Measurements from ENCODE around the gene THAP7. TPM values are rescaled to one million over a fixed set of nuclear protein-coding genes. Genes with fewer than 3 reads are reported as not detected.

Gene THAP7
- total RNA-seq, 2 donors from 2014 or later, result 20.4 to 30.7 TPM

GRCh38 chr22:20997536-20998257, 4.2 kb downstream of the THAP7 start:
- Mint-ChIP-seq H3K4me3 (no peak overlapping the region), H3K27ac (no peak overlapping the region), H3K9me3 (no peaks in the 10 kb centered on the region), H3K4me1 (ENCODE audit: low read depth in 2 of 2) (peaks cover 11 to 15% of the 10 kb centered on the region in 2 donors), H3K27me3 (no peaks in the 10 kb centered on the region), H3K36me3 (no peaks in the 10 kb centered on the region)
- no peak for ATAC-seq
- no peak for DNase-seq (ENCODE audit: low spot score)

GRCh38 chr22:20996598-20997535, 5.1 kb downstream of the THAP7 start:
- no peak overlapping the region for H3K4me3 Mint-ChIP-seq

GRCh38 chr22:20996031-20996410, 5.9 kb downstream of the THAP7 start:
- Mint-ChIP-seq H3K9me3 (no peaks in the 10 kb centered on the region), H3K4me1 (ENCODE audit: low read depth in 2 of 2) (peaks cover under 1 to 2% of the 10 kb centered on the region in 2 donors), H3K27ac (no peak overlapping the region), H3K27me3 (no peaks in the 10 kb centered on the region), H3K4me3 (no peak overlapping the region), H3K36me3 (no peaks in the 10 kb centered on the region)
- DNase-seq (ENCODE audit: low spot score) (no peak), ATAC-seq (no peak)

More at GRCh38 chr22:20996598-20997535, 5.1 kb downstream of the THAP7 start:
- Mint-ChIP-seq H3K27me3 (no peaks in the 10 kb centered on the region), H3K4me1 (ENCODE audit: low read depth in 2 of 2) (peaks cover 7 to 11% of the 10 kb centered on the region in 2 donors), H3K27ac (no peak overlapping the region), H3K9me3 (no peaks in the 10 kb centered on the region), H3K36me3 (no peaks in the 10 kb centered on the region)
- no peak for ATAC-seq
- no peak for DNase-seq (ENCODE audit: low spot score)

GRCh38 chr22:20995329-20996030, 6.4 kb downstream of the THAP7 start:
- Mint-ChIP-seq H3K4me3 (no peak overlapping the region), H3K27me3 (no peaks in the 10 kb centered on the region), H3K27ac (no peak overlapping the region), H3K4me1 (ENCODE audit: low read depth in 2 of 2) (no peaks in the 10 kb centered on the region), H3K36me3 (no peaks in the 10 kb centered on the region), H3K9me3 (no peaks in the 10 kb centered on the region)
- ATAC-seq (no peak), DNase-seq (ENCODE audit: low spot score) (no peak)

- H3K4me3 Mint-ChIP-seq, result no peak overlapping the region
- H3K27me3 Mint-ChIP-seq, result no peaks in the 10 kb centered on the region
- no peaks in the 10 kb centered on the region for H3K36me3 Mint-ChIP-seq
- no peak overlapping the region for H3K27ac Mint-ChIP-seq
- ATAC-seq (no peak), DNase-seq (ENCODE audit: low spot score) (no peak)
- no peaks in the 10 kb centered on the region for H3K9me3 Mint-ChIP-seq
- no peaks in the 10 kb centered on the region for H3K4me1 Mint-ChIP-seq (ENCODE audit: low read depth in 2 of 2)
Measured at GRCh38 chr22:20994902-20995241, 7.0 kb downstream of the THAP7 start.

- H3K4me1 Mint-ChIP-seq (ENCODE audit: low read depth in 2 of 2), result no peaks in the 10 kb centered on the region
- no peak overlapping the region for H3K4me3 Mint-ChIP-seq
- H3K9me3 Mint-ChIP-seq, result no peaks in the 10 kb centered on the region
- no peak for DNase-seq (ENCODE audit: low spot score)
- H3K27ac Mint-ChIP-seq, result no peak overlapping the region
- H3K27me3 Mint-ChIP-seq, result no peaks in the 10 kb centered on the region
- no peak for ATAC-seq
- no peaks in the 10 kb centered on the region for H3K36me3 Mint-ChIP-seq
Measured at GRCh38 chr22:20994128-20994901, 7.6 kb downstream of the THAP7 start.

- H3K4me3 Mint-ChIP-seq, result no peak overlapping the region
- no peaks in the 10 kb centered on the region for H3K4me1 Mint-ChIP-seq (ENCODE audit: low read depth in 2 of 2)
- H3K27me3 Mint-ChIP-seq, result no peaks in the 10 kb centered on the region
- H3K9me3 Mint-ChIP-seq, result no peaks in the 10 kb centered on the region
- no peaks in the 10 kb centered on the region for H3K36me3 Mint-ChIP-seq
- no peak for DNase-seq (ENCODE audit: low spot score)
- ATAC-seq, result no peak
- no peak overlapping the region for H3K27ac Mint-ChIP-seq
Measured at GRCh38 chr22:20993304-20994127, 8.4 kb downstream of the THAP7 start.

GRCh38 chr22:20992456-20993303, 9.2 kb downstream of the THAP7 start:
- DNase-seq (ENCODE audit: low spot score), result no peak
- Mint-ChIP-seq H3K36me3 (no peaks in the 10 kb centered on the region), H3K27ac (no peak overlapping the region), H3K9me3 (no peaks in the 10 kb centered on the region), H3K4me1 (ENCODE audit: low read depth in 2 of 2) (no peaks in the 10 kb centered on the region), H3K27me3 (no peaks in the 10 kb centered on the region), H3K4me3 (no peak overlapping the region)
- ATAC-seq, result no peak

- no peaks in the 10 kb centered on the region for H3K27me3 Mint-ChIP-seq
- H3K4me1 Mint-ChIP-seq (ENCODE audit: low read depth in 2 of 2), result no peaks in the 10 kb centered on the region
- H3K36me3 Mint-ChIP-seq, result no peaks in the 10 kb centered on the region
- ATAC-seq, result no peak
- no peaks in the 10 kb centered on the region for H3K9me3 Mint-ChIP-seq
- no peak overlapping the region for H3K27ac Mint-ChIP-seq
- DNase-seq (ENCODE audit: low spot score), result no peak
- no peak overlapping the region for H3K4me3 Mint-ChIP-seq
Measured at GRCh38 chr22:20992056-20992442, 9.9 kb downstream of the THAP7 start.

GRCh38 chr22:20991252-20992055, 10.5 kb downstream of the THAP7 start:
- H3K4me1 Mint-ChIP-seq (ENCODE audit: low read depth in 2 of 2), result peaks cover 1 to 2% of the 10 kb centered on the region in 2 donors
- H3K27ac Mint-ChIP-seq, result no peak overlapping the region
- DNase-seq (ENCODE audit: low spot score) (no peak), ATAC-seq (peak in 1 of 2 donors; percentile 14)
- H3K36me3 Mint-ChIP-seq, result peaks cover 3% of the 10 kb centered on the region
- H3K4me3 Mint-ChIP-seq, result no peak overlapping the region
- H3K9me3 Mint-ChIP-seq, result no peaks in the 10 kb centered on the region
- H3K27me3 Mint-ChIP-seq, result no peaks in the 10 kb centered on the region
